GM12878 (cell line): ENCODE measurements around the gene SHB. TPM values are rescaled to one million over a fixed set of nuclear protein-coding genes. Genes with fewer than 3 reads are reported as not detected.

Experiments
- ATF7 ChIP-seq: fragments of 450-650 bp; IDR thresholded peaks from 2 replicates; pipeline ENCODE4 v1.6.1; 2016; ENCODE audit warnings: low read depth, mild to moderate bottlenecking
- BRCA1 ChIP-seq: IDR thresholded peaks from 2 replicates; pipeline ENCODE4 v1.6.1; 2011; ENCODE audit warnings: low read depth, low read length, improper control_type of control experiment
- EZH2 ChIP-seq: IDR thresholded peaks from 2 replicates; pipeline ENCODE4 v1.6.1; 2012; ENCODE audit warnings: low read depth, mild to moderate bottlenecking, control low read depth, inconsistent platforms, low read length, borderline replicate concordance; ENCODE audit not compliant: control insufficient read depth
- GATAD2B ChIP-seq: fragments of 450-650 bp; conservative IDR thresholded peaks from 2 replicates; pipeline ENCODE4 v1.6.1; 2017; ENCODE audit warnings: low read depth, mild to moderate bottlenecking, moderate library complexity
- NFIC ChIP-seq: IDR thresholded peaks from 2 replicates; pipeline ENCODE4 v1.6.1; 2012; ENCODE audit warnings: low read depth, mild to moderate bottlenecking, inconsistent platforms, low read length, moderate library complexity
- SP1 ChIP-seq: IDR thresholded peaks from one replicate; pipeline ENCODE4 v1.6.1; 2011; ENCODE audit warnings: low read depth, low read length
- STAT1 ChIP-seq: fragments of 450-650 bp; conservative IDR thresholded peaks from 2 replicates; pipeline ENCODE4 v1.6.1; 2014; ENCODE audit warnings: antibody characterized with exemption, mild to moderate bottlenecking
- TBL1XR1 ChIP-seq: IDR thresholded peaks from 2 replicates; pipeline ENCODE4 v1.6.1; 2012; ENCODE audit warnings: low read depth, low read length, improper control_type of control experiment
- polyA plus RNA-seq, 11 experiments: library from polyadenylated mRNA; depleted of rRNA in 4 of 11; unstranded in 6 of 11; stranded (reverse) in 5 of 11; fragments of >200 nt; fragmentation: Nextera tagmentation in 4 of 11; fragmentation: Illumina TruSeq in 1 of 11; extraction: Ambion mirVana in 4 of 11; extraction: Trizol in 1 of 11; gene quantifications; 1 replicate in 1 of 11; 2 replicates in 10 of 11; pipeline versions ENCODE4 v1.2.1 to v1.2.3, GENCODE V29; 2011 to 2016; ENCODE audit warnings: inconsistent platforms in 2 of 11, missing spikeins in 2 of 11, low read depth in 1 of 11
- total RNA-seq, 4 experiments: library from RNA; depleted of rRNA in 3 of 4; stranded (reverse); fragments of >200 nt in 3 of 4; fragmentation: Illumina TruSeq in 1 of 4; extraction: Trizol in 1 of 4; gene quantifications; 2 replicates each; pipeline versions ENCODE4 v1.2.1 to v1.2.3, GENCODE V29; 2013 to 2021
- TF ChIP-seq, protein P1 (sequence below): fragments of 450-650 bp; IDR thresholded peaks from 2 replicates; pipeline ENCODE4 v1.6.1; 2016; ENCODE audit warnings: mild to moderate bottlenecking, moderate library complexity, borderline replicate concordance
- TF ChIP-seq, protein P2 (sequence below): IDR thresholded peaks from 2 replicates; pipeline ENCODE4 v1.6.1; 2012; ENCODE audit warnings: low read depth, low read length, improper control_type of control experiment
- TF ChIP-seq, protein P3 (sequence below): fragments of 450-650 bp; IDR thresholded peaks from 2 replicates; pipeline ENCODE4 v1.6.1; 2017; ENCODE audit warnings: mild to moderate bottlenecking, low read depth, inconsistent platforms; ENCODE audit not compliant: poor library complexity, severe bottlenecking

SHB gene
- total and polyA plus RNA-seq, 10 of the 15 experiments (the other 5 are each of a cell fraction or from before 2014, with no cell fraction given) = 0.29 to 6.2 (median 1.3) TPM

DNA sequence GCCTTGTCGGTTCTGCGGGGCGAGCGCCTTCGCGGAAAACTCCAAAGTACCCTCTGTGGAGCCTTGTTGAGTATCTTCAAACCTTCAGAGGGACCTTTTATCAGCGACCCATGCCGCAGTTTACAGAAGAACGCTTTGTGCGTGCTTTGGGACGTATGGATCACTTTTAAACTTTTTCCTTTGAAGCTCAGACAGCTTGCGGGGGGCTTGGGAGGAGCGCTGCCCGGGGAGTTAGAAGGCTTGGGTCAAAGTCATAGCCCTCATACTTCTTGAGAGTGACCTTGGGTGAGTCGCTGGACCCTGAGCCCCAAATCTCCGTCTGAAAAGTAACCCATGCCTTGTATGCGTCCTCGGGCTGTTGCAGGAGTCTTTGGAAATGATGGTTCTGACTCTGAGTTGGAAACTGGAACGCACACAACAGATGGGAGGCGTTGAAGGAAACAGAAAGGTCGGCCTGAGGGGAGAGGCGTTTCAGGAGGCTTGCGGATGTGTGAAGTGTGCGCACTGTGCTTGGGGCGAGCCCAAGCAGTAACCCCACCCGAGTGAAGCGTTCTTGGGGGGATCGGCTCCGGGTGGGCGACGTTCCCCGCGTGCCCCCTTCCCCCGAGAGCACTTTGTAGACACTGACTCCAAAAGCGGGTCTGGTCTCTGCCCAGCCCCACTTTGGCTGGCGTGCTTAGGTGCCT, 164.4 kb downstream of the SHB start (continued):
- TF ChIP-seq, protein P1, sequence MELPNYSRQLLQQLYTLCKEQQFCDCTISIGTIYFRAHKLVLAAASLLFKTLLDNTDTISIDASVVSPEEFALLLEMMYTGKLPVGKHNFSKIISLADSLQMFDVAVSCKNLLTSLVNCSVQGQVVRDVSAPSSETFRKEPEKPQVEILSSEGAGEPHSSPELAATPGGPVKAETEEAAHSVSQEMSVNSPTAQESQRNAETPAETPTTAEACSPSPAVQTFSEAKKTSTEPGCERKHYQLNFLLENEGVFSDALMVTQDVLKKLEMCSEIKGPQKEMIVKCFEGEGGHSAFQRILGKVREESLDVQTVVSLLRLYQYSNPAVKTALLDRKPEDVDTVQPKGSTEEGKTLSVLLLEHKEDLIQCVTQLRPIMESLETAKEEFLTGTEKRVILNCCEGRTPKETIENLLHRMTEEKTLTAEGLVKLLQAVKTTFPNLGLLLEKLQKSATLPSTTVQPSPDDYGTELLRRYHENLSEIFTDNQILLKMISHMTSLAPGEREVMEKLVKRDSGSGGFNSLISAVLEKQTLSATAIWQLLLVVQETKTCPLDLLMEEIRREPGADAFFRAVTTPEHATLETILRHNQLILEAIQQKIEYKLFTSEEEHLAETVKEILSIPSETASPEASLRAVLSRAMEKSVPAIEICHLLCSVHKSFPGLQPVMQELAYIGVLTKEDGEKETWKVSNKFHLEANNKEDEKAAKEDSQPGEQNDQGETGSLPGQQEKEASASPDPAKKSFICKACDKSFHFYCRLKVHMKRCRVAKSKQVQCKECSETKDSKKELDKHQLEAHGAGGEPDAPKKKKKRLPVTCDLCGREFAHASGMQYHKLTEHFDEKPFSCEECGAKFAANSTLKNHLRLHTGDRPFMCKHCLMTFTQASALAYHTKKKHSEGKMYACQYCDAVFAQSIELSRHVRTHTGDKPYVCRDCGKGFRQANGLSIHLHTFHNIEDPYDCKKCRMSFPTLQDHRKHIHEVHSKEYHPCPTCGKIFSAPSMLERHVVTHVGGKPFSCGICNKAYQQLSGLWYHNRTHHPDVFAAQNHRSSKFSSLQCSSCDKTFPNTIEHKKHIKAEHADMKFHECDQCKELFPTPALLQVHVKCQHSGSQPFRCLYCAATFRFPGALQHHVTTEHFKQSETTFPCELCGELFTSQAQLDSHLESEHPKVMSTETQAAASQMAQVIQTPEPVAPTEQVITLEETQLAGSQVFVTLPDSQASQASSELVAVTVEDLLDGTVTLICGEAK = peak; percentile 26; the same call in 1 of the 2 replicates
- TF ChIP-seq, protein P2, sequence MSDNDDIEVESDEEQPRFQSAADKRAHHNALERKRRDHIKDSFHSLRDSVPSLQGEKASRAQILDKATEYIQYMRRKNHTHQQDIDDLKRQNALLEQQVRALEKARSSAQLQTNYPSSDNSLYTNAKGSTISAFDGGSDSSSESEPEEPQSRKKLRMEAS = no peak
- TF ChIP-seq, protein P3, sequence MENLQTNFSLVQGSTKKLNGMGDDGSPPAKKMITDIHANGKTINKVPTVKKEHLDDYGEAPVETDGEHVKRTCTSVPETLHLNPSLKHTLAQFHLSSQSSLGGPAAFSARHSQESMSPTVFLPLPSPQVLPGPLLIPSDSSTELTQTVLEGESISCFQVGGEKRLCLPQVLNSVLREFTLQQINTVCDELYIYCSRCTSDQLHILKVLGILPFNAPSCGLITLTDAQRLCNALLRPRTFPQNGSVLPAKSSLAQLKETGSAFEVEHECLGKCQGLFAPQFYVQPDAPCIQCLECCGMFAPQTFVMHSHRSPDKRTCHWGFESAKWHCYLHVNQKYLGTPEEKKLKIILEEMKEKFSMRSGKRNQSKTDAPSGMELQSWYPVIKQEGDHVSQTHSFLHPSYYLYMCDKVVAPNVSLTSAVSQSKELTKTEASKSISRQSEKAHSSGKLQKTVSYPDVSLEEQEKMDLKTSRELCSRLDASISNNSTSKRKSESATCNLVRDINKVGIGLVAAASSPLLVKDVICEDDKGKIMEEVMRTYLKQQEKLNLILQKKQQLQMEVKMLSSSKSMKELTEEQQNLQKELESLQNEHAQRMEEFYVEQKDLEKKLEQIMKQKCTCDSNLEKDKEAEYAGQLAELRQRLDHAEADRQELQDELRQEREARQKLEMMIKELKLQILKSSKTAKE = no peak
- TF ChIP-seq ATF7 (no peak), STAT1 (no peak), BRCA1 (no peak), TBL1XR1 (no peak), NFIC (peak; percentile 23; the same call in 1 of the 2 replicates), EZH2 (no peak), GATAD2B (no peak), SP1 (no peak)
